Measurements from ENCODE around the gene NEU1.
"Not testable (repeated sequence)": the region's sequence is repeated elsewhere in the genome, so short reads cannot be mapped to it uniquely, and the experiment has no call there.

NEU1 gene

DNA sequence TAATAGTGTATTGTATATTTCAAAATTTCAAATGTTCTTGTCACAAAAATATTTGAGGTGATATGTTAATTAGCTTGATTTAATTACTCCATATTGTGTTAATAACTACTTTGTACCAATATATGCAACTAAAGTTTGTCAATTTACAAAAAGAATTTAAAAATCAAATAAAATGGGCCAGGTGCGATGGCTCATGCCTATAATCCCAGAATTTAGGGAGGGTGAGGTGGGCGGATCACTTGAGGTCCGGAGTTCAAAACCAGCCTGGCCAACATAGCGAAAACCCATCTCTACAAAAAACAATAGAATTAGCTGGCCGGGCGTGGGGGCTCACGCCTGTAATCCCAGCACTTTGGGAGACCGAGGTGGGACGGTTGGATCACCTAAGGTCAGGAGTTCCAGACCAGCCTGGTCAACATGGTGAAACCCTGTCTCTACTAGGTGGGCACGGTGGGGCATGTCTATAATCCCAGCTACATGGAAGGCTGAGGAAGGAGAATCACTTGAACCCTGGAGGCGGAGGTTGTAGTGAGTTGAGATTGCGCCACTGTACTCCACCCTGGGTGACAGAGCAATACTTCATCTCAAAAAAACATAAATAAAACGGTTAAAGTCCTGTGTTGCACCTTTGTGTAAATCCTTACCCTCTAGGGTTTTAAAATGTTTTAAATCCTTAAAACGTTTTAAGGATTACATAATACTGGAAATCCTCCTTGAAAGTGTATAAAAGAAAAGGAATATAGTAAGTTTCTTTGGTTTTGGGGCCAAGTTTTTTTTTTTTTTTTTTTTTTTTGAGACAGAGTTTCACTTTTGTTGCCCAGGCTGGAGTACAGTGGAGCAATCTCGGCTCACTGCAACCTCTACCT is 31.0 kb downstream of the NEU1 start:
- H3K36me3 ChIP-seq (ENCODE audit: insufficient read depth, low read length) = peaks cover 7% of the 10 kb centered on the region; the same call in 1 of the 2 replicates
- H3K9me3 ChIP-seq (ENCODE audit: control insufficient read depth, insufficient read depth, low read length) = no peaks in the 10 kb centered on the region
- H3K9ac ChIP-seq (ENCODE audit: low read depth, low read length) = no peak overlapping the region; the same call in 1 of the 2 replicates
- peaks cover 5% of the 10 kb centered on the region; the same call in 1 of the 2 replicates for H3K4me1 ChIP-seq (ENCODE audit: insufficient read depth, low read length)

DNA sequence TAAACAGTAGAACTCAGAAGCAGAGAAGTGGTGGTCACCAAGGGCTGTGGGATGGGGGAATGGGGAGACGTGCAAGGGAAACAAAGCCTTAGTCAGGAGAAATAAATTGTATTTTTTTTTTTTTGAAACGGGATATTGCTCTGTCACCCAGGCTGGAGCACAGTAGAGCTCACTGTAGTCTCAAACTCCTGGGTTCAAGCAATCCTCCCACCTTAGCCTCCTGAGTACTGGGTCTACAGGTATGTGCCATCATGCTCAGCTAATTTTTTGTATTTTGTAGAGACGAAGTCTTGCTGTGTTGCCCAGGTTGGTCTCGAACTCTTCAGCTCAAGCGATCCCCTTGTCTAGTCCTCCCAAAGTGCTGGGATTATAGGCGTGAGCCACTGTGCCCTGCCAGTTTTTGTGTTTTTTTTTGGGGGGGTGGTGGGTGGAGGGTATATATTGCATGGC is 31.7 kb downstream of the NEU1 start:
- no peaks in the 10 kb centered on the region; the same call in 1 of the 2 replicates for H3K4me1 ChIP-seq (ENCODE audit: insufficient read depth, low read length)
- H3K9me3 ChIP-seq (ENCODE audit: control insufficient read depth, insufficient read depth, low read length) = no peaks in the 10 kb centered on the region
- peak overlapping the region; percentile 89; the same call in 1 of the 2 replicates for H3K9ac ChIP-seq (ENCODE audit: low read depth, low read length)
- peaks cover 2% of the 10 kb centered on the region; the same call in 1 of the 2 replicates for H3K36me3 ChIP-seq (ENCODE audit: insufficient read depth, low read length)

DNA sequence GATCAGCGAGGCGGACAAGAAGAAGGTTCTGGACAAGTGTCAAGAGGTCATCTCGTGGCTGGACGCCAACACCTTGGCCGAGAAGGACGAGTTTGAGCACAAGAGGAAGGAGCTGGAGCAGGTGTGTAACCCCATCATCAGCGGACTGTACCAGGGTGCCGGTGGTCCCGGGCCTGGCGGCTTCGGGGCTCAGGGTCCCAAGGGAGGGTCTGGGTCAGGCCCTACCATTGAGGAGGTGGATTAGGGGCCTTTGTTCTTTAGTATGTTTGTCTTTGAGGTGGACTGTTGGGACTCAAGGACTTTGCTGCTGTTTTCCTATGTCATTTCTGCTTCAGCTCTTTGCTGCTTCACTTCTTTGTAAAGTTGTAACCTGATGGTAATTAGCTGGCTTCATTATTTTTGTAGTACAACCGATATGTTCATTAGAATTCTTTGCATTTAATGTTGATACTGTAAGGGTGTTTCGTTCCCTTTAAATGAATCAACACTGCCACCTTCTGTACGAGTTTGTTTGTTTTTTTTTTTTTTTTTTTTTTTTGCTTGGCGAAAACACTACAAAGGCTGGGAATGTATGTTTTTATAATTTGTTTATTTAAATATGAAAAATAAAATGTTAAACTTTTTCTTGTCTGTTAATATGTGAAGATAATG is 32.9 kb downstream of the NEU1 start:
- H3K9ac ChIP-seq (ENCODE audit: low read depth, low read length) = peak overlapping the region; percentile 89
- peaks cover 5% of the 10 kb centered on the region for H3K4me1 ChIP-seq (ENCODE audit: insufficient read depth, low read length)
- H3K9me3 ChIP-seq (ENCODE audit: control insufficient read depth, insufficient read depth, low read length) = no peaks in the 10 kb centered on the region
- no peaks in the 10 kb centered on the region for H3K36me3 ChIP-seq (ENCODE audit: insufficient read depth, low read length)

DNA sequence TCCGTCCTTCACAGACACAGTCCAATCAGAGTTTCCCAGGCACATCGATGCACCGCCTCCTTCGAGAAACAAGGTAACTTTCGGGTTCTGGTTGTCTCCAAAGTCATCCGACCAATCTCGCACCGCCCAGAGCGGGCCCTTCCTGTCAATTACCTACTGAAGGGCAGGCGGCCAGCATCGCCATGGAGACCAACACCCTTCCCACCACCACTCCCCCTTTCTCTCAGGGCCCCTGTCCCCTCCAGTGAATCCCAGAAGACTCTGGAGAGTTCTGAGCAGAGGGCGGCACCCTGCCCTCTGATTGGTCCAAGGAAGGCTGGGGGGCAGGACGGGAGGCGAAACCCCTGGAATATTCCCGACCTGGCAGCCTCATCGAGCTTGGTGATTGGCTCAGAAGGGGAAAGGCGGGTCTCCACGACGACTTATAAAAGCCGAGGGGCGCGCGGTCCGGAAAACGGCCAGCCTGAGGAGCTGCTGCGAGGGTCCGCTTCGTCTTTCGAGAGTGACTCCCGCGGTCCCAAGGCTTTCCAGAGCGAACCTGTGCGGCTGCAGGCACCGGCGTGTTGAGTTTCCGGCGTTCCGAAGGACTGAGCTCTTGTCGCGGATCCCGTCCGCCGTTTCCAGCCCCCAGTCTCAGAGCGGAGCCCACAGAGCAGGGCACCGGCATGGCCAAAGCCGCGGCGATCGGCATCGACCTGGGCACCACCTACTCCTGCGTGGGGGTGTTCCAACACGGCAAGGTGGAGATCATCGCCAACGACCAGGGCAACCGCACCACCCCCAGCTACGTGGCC is 35.1 kb downstream of the NEU1 start, which contains the start of gene HSPA1B:
HSPA1B (plus strand) TSS at position 453 of the 794 bp plus-strand sequence; CDS start at position 666, 213 bp downstream.
- Histone ChIP-seq H3K9me3 (ENCODE audit: control insufficient read depth, insufficient read depth, low read length) (no peaks in the 10 kb centered on the region), H3K36me3 (ENCODE audit: insufficient read depth, low read length) (no peaks in the 10 kb centered on the region), H3K9ac (ENCODE audit: low read depth, low read length) (peak within 1 kb of the TSS; percentile 67), H3K4me1 (ENCODE audit: insufficient read depth, low read length) (peaks cover 5% of the 10 kb centered on the region)

DNA sequence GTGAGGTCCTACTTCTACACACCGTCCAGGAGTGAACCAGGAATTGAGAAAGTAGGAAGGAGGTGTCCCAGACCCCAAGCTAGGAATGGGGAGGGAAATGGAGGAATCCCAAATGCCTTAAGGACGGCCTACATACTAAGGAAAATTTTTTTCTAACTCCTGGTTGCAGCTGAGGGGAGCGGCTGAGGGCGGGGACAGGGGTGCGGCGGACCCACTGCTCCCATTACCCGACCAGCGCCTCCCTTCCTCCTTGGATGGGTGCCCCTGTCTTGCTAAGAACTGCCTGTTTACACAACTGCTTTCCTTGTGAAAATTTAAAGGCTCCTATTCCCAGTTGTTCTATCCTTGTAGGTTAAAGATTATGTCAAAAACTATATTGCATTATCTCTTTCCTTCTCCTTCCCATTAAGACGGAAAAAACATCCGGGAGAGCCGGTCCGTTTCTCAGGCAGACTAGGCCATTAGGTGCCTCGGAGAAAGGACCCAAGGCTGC is 35.8 kb downstream of the NEU1 start:
- Histone ChIP-seq H3K4me1 (ENCODE audit: insufficient read depth, low read length) (peaks cover 5% of the 10 kb centered on the region), H3K9me3 (ENCODE audit: control insufficient read depth, insufficient read depth, low read length) (no peaks in the 10 kb centered on the region), H3K36me3 (ENCODE audit: insufficient read depth, low read length) (no peaks in the 10 kb centered on the region), H3K9ac (ENCODE audit: low read depth, low read length) (peak overlapping the region; percentile 67)

DNA sequence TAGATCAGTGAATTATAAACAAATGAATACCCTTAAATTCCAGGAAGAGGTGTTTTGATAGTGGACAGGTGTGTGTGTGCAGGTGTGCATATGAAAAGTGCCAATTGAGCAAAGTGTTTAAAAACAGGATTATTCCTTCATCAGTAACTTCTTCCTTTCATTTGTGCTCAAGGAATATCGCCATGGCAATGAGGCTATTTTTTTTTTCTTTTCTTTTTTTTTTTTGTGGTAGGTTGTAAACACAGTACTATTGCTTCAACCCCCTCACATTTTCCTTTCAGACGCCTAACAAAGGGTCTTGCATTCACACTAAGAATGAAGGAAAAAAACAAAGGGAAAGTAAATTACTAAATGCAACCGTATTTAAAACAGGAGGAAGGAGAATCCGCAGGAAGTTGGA is 37.1 kb downstream of the NEU1 start:
- no peak overlapping the region for H3K9ac ChIP-seq (ENCODE audit: low read depth, low read length)

DNA sequence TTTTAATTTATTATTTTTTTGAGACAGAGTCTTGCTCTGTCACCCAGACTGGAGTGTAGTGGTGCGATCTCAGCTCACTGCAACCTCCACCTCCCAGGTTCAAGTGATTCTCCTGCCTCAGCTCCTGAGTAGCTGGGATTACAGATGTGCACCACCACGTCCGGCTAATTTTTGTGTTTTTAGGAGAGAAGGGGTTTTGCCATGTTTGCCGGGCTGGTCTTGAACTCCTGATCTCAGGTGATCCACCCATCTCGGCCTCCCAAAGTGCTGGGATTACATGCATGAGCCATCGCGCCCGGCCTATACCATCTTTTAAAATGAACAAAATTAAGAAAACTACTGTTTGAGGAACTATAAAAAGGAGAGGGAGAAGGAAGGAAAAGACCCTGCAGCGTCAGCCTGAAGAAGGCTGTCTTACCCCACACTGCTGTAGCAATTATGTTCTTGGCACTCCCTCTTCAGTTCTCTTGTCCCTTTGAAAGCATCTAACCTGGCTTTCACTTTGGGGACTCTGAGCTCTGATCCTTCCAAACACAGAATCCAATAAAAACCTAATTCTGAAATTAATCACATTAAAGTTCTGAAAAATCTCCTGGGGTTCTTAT is 38.9 kb downstream of the NEU1 start:
- H3K4me1 ChIP-seq (ENCODE audit: insufficient read depth, low read length); H3K36me3 ChIP-seq (ENCODE audit: insufficient read depth, low read length); H3K9ac ChIP-seq (ENCODE audit: low read depth, low read length); H3K9me3 ChIP-seq (ENCODE audit: control insufficient read depth, insufficient read depth, low read length): not testable (repeated sequence)

More for the DNA sequence above, 37.1 kb downstream of the NEU1 start:
- H3K9me3 ChIP-seq (ENCODE audit: control insufficient read depth, insufficient read depth, low read length) = no peaks in the 10 kb centered on the region
- H3K4me1 ChIP-seq (ENCODE audit: insufficient read depth, low read length) = peaks cover 5% of the 10 kb centered on the region
- H3K36me3 ChIP-seq (ENCODE audit: insufficient read depth, low read length) = no peaks in the 10 kb centered on the region

DNA sequence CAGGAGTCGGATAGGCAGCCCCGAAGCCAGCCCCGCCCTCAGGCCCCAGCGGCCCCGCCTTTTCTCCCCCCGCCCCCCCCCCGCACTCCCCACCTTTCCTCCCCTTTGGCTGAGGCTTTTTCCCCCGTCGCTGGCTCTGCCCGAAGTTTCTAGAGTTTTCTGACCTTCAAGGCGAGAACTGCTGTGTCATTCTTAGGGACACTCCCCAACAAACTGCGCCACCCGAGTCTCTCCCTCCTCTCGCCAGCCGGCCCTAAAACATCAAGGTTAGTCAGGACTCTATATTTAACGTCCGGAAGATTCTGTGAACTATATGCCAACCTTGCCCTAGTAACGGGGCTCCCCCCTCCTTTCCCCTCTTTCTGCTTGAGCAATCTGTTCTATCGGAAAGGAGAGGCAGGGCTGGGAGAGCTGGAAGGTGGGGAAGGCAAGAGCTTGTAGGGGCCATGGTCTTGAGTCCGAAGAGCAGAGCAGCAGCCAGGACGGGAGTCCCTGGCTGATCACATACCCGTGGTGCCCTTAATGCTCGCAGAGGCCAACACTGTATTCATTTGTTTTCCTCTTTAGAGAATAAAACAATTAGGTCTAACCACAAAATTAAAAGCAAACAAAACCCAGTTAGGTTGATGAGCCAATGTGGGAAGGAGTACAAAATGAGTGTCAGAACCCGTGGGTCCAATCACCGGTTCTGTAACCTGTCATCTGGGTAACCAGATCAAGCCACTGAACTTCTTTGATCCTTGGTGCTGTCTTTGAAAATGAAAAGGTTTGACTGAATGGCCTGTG is 40.4 kb downstream of the NEU1 start:
- peaks cover 7% of the 10 kb centered on the region for H3K4me1 ChIP-seq (ENCODE audit: insufficient read depth, low read length)
- no peaks in the 10 kb centered on the region for H3K9me3 ChIP-seq (ENCODE audit: control insufficient read depth, insufficient read depth, low read length)
- H3K36me3 ChIP-seq (ENCODE audit: insufficient read depth, low read length) = no peaks in the 10 kb centered on the region
- H3K9ac ChIP-seq (ENCODE audit: low read depth, low read length) = peak overlapping the region; percentile 76

DNA sequence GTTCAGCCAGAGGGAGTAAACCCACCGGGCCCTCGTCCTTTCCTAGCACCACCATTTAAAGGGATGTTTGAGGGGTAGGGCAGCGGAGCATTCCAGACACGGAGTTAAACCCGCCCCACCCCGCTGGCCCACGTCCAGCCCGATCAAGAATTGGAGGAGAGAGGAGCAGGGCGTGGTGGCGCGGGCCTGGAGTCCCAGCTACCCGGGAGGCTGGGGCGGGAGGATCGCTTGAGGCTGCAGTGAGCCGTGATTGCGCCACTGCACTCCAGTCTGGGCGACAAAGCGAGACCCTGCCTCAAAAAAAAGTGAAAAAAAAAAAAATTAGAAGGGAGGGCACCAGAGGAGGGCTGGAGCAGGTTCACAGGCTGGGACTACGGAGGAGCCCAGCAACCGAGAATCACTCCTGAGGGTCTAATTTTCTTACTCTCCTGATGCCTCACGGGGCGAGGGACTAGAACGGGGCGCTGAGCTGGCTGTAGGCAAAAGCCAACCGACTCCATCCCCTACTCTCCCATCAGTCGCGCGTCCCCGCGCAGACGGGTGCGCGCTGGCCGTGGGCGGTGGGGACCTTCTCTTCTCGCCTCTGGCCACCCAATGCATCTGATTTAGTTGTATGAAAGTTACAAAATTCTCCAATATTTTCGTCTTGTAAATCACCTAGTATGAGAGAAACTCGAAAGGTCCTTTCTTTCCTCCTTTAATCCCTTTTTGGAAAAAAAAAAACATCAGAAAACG is 41.2 kb downstream of the NEU1 start:
- no peaks in the 10 kb centered on the region for H3K36me3 ChIP-seq (ENCODE audit: insufficient read depth, low read length)
- H3K9ac ChIP-seq (ENCODE audit: low read depth, low read length) = peak overlapping the region; percentile 76
- peaks cover 7% of the 10 kb centered on the region for H3K4me1 ChIP-seq (ENCODE audit: insufficient read depth, low read length)
- no peaks in the 10 kb centered on the region for H3K9me3 ChIP-seq (ENCODE audit: control insufficient read depth, insufficient read depth, low read length)

DNA sequence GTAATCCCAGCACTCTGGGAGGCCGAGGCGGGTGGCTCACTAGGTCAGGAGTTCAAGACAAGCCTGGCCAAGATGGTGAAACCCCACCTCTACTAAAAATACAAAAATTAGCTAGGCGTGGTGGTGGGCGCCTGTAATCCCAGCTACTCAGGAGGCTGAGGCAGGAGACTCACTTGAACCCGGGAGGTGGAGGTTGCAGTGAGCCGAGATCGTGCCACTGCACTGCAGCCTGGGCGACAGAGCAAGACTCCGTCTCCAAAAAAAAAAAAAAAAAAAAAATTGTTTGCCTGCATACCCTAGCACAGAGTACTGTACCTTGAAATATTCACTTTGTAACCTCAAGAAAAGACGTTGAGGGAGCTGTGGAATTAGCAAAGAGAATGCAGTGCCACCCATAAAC is 42.2 kb downstream of the NEU1 start:
- not testable (repeated sequence) for H3K4me1 ChIP-seq (ENCODE audit: insufficient read depth, low read length); H3K36me3 ChIP-seq (ENCODE audit: insufficient read depth, low read length); H3K9me3 ChIP-seq (ENCODE audit: control insufficient read depth, insufficient read depth, low read length); H3K9ac ChIP-seq (ENCODE audit: low read depth, low read length)

DNA sequence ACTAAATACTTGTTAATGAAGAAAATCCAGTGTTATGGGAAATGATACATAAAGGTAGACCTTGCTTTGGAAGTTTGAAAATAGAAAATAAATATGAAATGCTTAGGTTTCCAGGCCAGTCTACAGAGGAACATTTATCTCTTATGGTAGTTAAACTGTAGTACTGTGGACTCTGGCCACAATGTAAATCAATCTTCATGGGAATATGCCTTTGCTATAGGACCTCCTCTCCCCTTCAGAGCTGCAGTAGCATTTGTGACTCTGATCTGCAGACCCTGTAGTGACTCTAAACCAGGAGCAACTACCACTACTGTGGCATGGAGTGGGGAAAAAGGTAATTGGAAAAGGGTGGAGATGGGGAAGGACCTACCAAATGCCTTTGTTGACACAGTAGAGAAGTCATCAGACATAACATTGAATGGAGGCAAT is 42.7 kb downstream of the NEU1 start:
- H3K36me3 ChIP-seq (ENCODE audit: insufficient read depth, low read length) = no peaks in the 10 kb centered on the region
- H3K9ac ChIP-seq (ENCODE audit: low read depth, low read length) = no peak overlapping the region
- 0 out of 2 replicates have a peak, but pooled peaks cover 3% of the 10 kb centered on the region for H3K4me1 ChIP-seq (ENCODE audit: insufficient read depth, low read length)
- H3K9me3 ChIP-seq (ENCODE audit: control insufficient read depth, insufficient read depth, low read length) = no peaks in the 10 kb centered on the region

DNA sequence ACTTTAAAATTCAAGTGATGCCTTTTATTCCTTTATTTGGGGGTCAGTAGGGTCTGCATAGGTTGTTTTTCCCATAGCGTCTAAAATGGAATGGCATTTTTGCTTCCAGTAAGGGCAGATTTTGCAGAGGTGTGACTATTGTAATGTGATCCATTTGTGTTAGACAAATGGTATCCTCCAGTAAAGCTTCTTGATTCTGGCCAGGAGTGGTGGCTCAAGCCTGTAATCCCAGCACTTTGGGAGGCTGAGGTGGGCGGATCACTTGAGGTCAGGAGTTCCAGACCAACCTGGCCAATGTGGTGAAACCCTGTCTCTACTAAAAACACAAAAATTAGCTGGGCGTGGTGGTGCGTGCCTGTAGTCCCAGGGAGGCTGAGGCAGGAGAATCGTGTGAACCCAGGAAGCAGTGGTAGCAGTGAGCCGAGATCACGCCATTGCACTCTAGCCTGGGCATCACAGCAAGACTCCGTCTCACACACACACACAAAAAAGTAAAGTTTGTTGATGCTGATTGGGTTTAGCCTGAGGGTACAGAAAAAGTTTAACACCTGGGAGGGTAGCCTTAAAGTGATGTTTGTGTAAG is 44.6 kb downstream of the NEU1 start:
- not testable (repeated sequence) for H3K9ac ChIP-seq (ENCODE audit: low read depth, low read length); H3K4me1 ChIP-seq (ENCODE audit: insufficient read depth, low read length); H3K36me3 ChIP-seq (ENCODE audit: insufficient read depth, low read length); H3K9me3 ChIP-seq (ENCODE audit: control insufficient read depth, insufficient read depth, low read length)
